ENCODE measurements around the gene KIF18B. TPM values are rescaled to one million over a fixed set of nuclear protein-coding genes. Genes with fewer than 3 reads are reported as not detected.

Gene KIF18B
- total RNA-seq, 1 experiment from 2014 or later = 82.2 TPM

DNA sequence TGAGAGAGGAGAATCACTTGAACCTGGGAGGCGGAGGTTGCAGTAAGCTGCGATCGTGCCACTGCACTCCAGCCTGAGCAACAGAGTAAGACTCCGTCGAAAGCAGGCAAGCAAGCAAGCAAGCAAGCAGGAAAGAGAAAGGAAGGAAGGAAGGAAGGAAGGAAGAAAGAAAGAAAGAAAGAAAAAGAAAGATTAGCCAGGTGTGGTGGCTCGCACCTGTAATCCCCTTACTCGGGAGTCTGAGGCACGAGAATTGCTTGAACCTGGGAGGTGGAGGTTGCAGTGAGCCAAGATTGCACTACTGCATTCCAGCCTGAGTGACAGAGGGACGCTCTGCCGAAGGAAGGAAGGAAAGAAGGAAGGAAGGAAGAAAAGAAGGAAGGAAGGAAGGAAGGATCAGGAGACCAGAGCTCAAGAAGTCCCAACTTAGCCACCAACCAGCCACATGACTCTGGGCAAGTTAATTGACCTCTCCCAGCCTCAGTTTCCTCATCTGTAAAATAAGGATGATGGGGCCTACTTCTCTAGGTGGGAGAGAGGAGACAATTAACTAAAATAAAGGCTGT, 38.7 kb downstream of the KIF18B start (continued):
- no peak for TF ChIP-seq NFATC4 (CRISPR knock-in tag; IDR thresholded peaks at IDR 0.05)
- TF ChIP-seq, protein P1, sequence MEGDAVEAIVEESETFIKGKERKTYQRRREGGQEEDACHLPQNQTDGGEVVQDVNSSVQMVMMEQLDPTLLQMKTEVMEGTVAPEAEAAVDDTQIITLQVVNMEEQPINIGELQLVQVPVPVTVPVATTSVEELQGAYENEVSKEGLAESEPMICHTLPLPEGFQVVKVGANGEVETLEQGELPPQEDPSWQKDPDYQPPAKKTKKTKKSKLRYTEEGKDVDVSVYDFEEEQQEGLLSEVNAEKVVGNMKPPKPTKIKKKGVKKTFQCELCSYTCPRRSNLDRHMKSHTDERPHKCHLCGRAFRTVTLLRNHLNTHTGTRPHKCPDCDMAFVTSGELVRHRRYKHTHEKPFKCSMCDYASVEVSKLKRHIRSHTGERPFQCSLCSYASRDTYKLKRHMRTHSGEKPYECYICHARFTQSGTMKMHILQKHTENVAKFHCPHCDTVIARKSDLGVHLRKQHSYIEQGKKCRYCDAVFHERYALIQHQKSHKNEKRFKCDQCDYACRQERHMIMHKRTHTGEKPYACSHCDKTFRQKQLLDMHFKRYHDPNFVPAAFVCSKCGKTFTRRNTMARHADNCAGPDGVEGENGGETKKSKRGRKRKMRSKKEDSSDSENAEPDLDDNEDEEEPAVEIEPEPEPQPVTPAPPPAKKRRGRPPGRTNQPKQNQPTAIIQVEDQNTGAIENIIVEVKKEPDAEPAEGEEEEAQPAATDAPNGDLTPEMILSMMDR (IDR thresholded peaks at IDR 0.05) = no peak
- TF ChIP-seq EMX1 (CRISPR knock-in tag; IDR thresholded peaks at IDR 0.05) = no peak
- no peak for TF ChIP-seq ZNF138 (CRISPR knock-in tag; conservative IDR thresholded peaks at IDR 0.05)
- TF ChIP-seq, protein P2, sequence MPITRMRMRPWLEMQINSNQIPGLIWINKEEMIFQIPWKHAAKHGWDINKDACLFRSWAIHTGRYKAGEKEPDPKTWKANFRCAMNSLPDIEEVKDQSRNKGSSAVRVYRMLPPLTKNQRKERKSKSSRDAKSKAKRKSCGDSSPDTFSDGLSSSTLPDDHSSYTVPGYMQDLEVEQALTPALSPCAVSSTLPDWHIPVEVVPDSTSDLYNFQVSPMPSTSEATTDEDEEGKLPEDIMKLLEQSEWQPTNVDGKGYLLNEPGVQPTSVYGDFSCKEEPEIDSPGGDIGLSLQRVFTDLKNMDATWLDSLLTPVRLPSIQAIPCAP (CRISPR knock-in tag; IDR thresholded peaks at IDR 0.05) = no peak
- TF ChIP-seq, protein P3, sequence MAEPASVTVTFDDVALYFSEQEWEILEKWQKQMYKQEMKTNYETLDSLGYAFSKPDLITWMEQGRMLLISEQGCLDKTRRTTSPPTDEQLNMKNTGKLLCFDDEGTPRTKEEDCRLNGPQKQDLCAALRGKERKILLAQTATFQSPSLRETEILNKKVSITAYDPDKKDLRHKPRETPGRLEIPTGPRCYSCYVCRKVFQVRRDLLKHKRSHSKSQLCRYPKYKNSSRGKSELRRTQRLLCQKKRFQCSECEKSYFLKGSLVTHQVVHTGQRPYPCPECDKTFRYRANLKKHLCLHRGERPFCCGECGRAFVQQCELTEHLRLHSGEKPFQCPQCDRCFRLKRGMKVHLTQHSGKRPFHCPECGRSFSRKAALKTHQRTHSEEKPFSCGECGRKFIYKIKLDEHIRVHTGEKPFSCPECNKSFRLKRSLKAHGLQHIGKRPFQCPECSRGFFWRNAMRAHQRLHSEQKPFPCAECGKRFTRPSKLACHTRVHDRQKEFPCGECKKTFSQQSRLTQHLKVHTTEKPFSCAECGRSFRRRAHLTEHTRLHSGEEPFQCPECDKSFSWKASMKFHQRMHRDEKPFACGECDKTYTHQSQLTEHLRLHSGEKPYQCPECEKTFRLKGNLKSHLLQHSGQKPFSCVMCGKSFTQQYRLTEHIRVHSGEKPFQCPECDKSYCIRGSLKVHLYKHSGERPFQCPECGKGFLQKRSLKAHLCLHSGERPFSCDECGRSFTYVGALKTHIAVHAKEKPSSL (CRISPR knock-in tag; conservative IDR thresholded peaks at IDR 0.05) = no peak
- TF ChIP-seq ZNF416 (CRISPR knock-in tag; IDR thresholded peaks at IDR 0.05) = no peak
- TF ChIP-seq, protein P4, sequence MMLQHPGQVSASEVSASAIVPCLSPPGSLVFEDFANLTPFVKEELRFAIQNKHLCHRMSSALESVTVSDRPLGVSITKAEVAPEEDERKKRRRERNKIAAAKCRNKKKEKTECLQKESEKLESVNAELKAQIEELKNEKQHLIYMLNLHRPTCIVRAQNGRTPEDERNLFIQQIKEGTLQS (CRISPR knock-in tag; conservative IDR thresholded peaks at IDR 0.05) = no peak

DNA sequence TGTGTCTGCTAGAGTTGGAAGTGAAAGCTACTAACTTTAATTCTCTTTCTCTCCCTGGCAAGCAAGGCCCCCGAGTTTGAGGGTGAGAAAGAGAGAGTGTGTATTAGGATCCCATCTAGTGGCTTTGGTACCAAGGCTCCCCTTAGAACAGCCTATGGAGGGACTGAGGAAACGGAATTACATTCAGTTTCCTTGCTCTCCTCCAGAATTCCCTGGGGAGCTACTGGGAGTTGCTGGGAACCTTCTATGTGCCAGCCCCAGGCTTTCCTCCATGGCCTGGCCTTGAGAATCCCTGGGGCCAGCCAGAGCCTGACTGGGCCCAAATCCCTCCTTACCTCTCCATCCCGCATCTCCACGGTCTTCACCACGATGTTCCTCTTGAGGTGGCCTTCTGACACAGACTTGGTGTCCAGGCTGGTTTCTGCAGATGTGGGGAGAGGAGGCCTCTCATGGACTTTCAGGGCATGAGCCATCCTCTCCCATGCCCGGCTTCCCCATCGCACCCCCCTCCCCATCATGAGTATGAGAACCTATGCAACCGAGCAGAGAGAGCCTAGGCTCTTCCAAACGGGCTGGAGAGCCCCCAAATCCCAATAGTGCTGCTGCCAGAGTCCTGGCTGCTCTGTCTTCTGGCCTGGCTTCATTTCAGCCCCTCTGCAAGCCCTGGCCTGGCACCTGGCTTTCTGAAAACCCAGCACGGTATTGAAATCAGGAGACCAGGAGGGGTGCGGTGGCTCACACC, 39.7 kb downstream of the KIF18B start:
- TF ChIP-seq, protein P5, sequence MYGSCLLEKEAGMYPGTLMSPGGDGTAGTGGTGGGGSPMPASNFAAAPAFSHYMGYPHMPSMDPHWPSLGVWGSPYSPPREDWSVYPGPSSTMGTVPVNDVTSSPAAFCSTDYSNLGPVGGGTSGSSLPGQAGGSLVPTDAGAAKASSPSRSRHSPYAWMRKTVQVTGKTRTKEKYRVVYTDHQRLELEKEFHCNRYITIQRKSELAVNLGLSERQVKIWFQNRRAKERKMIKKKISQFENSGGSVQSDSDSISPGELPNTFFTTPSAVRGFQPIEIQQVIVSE (CRISPR knock-in tag; IDR thresholded peaks at IDR 0.05; ENCODE audit: borderline replicate concordance) = no peak
- TF ChIP-seq, protein P6, sequence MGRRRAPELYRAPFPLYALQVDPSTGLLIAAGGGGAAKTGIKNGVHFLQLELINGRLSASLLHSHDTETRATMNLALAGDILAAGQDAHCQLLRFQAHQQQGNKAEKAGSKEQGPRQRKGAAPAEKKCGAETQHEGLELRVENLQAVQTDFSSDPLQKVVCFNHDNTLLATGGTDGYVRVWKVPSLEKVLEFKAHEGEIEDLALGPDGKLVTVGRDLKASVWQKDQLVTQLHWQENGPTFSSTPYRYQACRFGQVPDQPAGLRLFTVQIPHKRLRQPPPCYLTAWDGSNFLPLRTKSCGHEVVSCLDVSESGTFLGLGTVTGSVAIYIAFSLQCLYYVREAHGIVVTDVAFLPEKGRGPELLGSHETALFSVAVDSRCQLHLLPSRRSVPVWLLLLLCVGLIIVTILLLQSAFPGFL (CRISPR knock-in tag; IDR thresholded peaks at IDR 0.05; ENCODE audit: borderline replicate concordance) = no peak
- TF ChIP-seq ZNF219 (CRISPR knock-in tag; IDR thresholded peaks at IDR 0.05; ENCODE audit: borderline replicate concordance) (no peak), JUN (CRISPR knock-in tag; IDR thresholded peaks at IDR 0.05) (no peak), GTF2I (CRISPR knock-in tag; conservative IDR thresholded peaks at IDR 0.05) (no peak), CREB1 (CRISPR knock-in tag; IDR thresholded peaks at IDR 0.05) (no peak), TEAD1 (CRISPR knock-in tag; IDR thresholded peaks at IDR 0.05) (no peak)
- TF ChIP-seq, protein P4 (CRISPR knock-in tag; conservative IDR thresholded peaks at IDR 0.05) = no peak
- TF ChIP-seq, protein P7, sequence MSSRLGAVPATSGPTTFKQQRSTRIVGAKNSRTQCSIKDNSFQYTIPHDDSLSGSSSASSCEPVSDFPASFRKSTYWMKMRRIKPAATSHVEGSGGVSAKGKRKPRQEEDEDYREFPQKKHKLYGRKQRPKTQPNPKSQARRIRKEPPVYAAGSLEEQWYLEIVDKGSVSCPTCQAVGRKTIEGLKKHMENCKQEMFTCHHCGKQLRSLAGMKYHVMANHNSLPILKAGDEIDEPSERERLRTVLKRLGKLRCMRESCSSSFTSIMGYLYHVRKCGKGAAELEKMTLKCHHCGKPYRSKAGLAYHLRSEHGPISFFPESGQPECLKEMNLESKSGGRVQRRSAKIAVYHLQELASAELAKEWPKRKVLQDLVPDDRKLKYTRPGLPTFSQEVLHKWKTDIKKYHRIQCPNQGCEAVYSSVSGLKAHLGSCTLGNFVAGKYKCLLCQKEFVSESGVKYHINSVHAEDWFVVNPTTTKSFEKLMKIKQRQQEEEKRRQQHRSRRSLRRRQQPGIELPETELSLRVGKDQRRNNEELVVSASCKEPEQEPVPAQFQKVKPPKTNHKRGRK (CRISPR knock-in tag; IDR thresholded peaks at IDR 0.05; ENCODE audit: borderline replicate concordance) = no peak
- TF ChIP-seq, protein P2 (CRISPR knock-in tag; IDR thresholded peaks at IDR 0.05) = no peak
- TF ChIP-seq, protein P8, sequence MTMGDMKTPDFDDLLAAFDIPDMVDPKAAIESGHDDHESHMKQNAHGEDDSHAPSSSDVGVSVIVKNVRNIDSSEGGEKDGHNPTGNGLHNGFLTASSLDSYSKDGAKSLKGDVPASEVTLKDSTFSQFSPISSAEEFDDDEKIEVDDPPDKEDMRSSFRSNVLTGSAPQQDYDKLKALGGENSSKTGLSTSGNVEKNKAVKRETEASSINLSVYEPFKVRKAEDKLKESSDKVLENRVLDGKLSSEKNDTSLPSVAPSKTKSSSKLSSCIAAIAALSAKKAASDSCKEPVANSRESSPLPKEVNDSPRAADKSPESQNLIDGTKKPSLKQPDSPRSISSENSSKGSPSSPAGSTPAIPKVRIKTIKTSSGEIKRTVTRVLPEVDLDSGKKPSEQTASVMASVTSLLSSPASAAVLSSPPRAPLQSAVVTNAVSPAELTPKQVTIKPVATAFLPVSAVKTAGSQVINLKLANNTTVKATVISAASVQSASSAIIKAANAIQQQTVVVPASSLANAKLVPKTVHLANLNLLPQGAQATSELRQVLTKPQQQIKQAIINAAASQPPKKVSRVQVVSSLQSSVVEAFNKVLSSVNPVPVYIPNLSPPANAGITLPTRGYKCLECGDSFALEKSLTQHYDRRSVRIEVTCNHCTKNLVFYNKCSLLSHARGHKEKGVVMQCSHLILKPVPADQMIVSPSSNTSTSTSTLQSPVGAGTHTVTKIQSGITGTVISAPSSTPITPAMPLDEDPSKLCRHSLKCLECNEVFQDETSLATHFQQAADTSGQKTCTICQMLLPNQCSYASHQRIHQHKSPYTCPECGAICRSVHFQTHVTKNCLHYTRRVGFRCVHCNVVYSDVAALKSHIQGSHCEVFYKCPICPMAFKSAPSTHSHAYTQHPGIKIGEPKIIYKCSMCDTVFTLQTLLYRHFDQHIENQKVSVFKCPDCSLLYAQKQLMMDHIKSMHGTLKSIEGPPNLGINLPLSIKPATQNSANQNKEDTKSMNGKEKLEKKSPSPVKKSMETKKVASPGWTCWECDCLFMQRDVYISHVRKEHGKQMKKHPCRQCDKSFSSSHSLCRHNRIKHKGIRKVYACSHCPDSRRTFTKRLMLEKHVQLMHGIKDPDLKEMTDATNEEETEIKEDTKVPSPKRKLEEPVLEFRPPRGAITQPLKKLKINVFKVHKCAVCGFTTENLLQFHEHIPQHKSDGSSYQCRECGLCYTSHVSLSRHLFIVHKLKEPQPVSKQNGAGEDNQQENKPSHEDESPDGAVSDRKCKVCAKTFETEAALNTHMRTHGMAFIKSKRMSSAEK (CRISPR knock-in tag; IDR thresholded peaks at IDR 0.05; ENCODE audit: borderline replicate concordance) = no peak
- TF ChIP-seq, protein P9, sequence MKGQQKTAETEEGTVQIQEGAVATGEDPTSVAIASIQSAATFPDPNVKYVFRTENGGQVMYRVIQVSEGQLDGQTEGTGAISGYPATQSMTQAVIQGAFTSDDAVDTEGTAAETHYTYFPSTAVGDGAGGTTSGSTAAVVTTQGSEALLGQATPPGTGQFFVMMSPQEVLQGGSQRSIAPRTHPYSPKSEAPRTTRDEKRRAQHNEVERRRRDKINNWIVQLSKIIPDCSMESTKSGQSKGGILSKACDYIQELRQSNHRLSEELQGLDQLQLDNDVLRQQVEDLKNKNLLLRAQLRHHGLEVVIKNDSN (CRISPR knock-in tag; IDR thresholded peaks at IDR 0.05) = no peak
- POLR2A ChIA-PET = no interaction called here
- CTCF ChIA-PET = interaction anchor here (1.0 to 1.5 kb wide), 5 partner anchors 13 to 228 kb away, joined by 3 to 7 read pairs (median 4); partner anchors contain the start of gene ACBD4
- no peak overlapping the region for H3K27ac Mint-ChIP-seq
- ATAC-seq (no peak), DNase-seq (ENCODE audit: low spot score) (no peak)
- no peaks in the 10 kb centered on the region for H3K9me3 Mint-ChIP-seq
- H3K27me3 Mint-ChIP-seq (ENCODE audit: low read depth) = peaks cover 32% of the 10 kb centered on the region
- H3K4me3 Mint-ChIP-seq = no peak overlapping the region
- peaks cover 10% of the 10 kb centered on the region for H3K4me1 Mint-ChIP-seq
- no peaks in the 10 kb centered on the region for H3K36me3 Mint-ChIP-seq
